Brain microvascular endothelial cell (primary cell): ENCODE results near the gene DOK1.

Experiments
- DNase-seq: peaks from one replicate; pipeline ENCODE4 v3.0.0-alpha.2; 2020
- H3K27ac ChIP-seq: fragments of 250-450 bp; sonication (Bioruptor Pico); 2 replicates; pipeline ENCODE4 v1.5.1; 2020; ENCODE audit warnings: mild to moderate bottlenecking, moderate library complexity
- H3K27me3 ChIP-seq: fragments of 250-450 bp; sonication (Bioruptor Pico); replicated peaks from 2 replicates; pipeline ENCODE4 v1.5.1; 2020; ENCODE audit warnings: mild to moderate bottlenecking
- H3K36me3 ChIP-seq: fragments of 250-450 bp; sonication (Bioruptor Pico); replicated peaks from 2 replicates; pipeline ENCODE4 v1.5.1; 2020; ENCODE audit warnings: mild to moderate bottlenecking
- H3K4me3 ChIP-seq: 2 replicates; pipeline ENCODE4 v1.5.1; 2011; ENCODE audit warnings: low read depth, mild to moderate bottlenecking, control low read depth, low read length, moderate library complexity
- in situ Hi-C: cut with HindIII; loops from 2 replicates; pipeline ENCODE4 v1.10.0; 2017; ENCODE audit warnings: low sequenced_read_pairs, low pct_ligation_motif_present
- TF ChIP-seq, protein P1 (sequence below): IDR thresholded peaks from 2 replicates; pipeline ENCODE4 v1.5.1; 2011; ENCODE audit warnings: low read depth, mild to moderate bottlenecking, moderate library complexity, low read length, control low read depth, inconsistent platforms; ENCODE audit errors: missing control alignments

DOK1 gene

DNA sequence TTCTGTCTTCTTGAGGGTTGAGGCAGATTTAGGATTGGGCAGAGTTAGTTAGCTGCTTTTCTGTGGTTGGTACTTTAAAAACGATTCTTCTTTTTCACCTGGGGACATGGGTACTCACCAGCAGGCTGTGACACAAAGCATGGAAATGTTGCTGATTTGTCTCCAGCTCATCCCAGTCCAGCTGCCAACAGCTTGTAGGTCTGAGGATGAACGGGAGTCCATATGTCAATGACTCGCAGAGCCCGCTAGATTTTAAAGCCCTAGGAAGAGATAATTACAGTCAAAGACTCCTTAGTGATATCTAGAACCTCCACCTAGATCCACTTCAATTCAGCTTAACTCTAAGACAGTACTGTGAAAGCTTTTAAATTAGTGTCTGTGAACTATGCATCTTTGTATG is 20.8 kb downstream of the DOK1 start:
- TF ChIP-seq, protein P1, sequence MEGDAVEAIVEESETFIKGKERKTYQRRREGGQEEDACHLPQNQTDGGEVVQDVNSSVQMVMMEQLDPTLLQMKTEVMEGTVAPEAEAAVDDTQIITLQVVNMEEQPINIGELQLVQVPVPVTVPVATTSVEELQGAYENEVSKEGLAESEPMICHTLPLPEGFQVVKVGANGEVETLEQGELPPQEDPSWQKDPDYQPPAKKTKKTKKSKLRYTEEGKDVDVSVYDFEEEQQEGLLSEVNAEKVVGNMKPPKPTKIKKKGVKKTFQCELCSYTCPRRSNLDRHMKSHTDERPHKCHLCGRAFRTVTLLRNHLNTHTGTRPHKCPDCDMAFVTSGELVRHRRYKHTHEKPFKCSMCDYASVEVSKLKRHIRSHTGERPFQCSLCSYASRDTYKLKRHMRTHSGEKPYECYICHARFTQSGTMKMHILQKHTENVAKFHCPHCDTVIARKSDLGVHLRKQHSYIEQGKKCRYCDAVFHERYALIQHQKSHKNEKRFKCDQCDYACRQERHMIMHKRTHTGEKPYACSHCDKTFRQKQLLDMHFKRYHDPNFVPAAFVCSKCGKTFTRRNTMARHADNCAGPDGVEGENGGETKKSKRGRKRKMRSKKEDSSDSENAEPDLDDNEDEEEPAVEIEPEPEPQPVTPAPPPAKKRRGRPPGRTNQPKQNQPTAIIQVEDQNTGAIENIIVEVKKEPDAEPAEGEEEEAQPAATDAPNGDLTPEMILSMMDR = no peak
- no peaks in the 10 kb centered on the region for H3K27me3 ChIP-seq
- no peak for DNase-seq
- H3K36me3 ChIP-seq = no peaks in the 10 kb centered on the region
- in situ Hi-C loops = no loop called here
- H3K27ac ChIP-seq = no peak overlapping the region
- no peak overlapping the region for H3K4me3 ChIP-seq

DNA sequence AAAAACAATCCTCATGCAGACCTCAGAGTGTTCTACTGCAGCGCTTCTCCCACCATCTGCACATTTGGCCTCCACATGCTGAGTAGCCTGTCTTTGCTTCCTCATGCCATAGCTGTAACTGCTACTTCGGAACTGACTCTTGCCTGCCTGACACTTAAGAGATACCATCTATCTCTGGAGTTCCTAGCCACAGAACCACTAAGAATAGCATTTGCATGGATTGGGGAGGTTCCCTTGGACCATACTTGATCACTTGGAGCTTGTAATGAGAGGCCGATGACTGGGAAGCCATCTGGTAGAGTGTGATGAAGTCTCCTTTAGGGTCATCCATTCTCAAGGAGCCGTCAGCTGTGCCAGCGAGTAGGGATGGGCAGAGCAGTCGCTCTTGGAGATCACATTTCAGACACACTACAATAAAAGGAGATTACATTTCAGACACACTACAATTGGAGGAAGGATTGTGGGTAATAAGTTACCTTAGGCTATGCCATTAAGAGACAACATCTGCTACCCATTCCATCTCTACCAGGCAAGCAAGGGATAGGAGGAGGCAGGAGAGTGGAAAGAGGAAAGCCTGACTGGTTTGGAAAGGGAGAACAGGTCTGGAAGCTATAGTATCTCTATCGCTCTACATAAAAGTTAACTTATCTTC is 21.8 kb downstream of the DOK1 start:
- Histone ChIP-seq H3K27ac (no peak overlapping the region), H3K4me3 (no peak overlapping the region), H3K36me3 (no peaks in the 10 kb centered on the region), H3K27me3 (no peaks in the 10 kb centered on the region)
- TF ChIP-seq, protein P1 = no peak
- no peak for DNase-seq
- in situ Hi-C loops = no loop called here

DNA sequence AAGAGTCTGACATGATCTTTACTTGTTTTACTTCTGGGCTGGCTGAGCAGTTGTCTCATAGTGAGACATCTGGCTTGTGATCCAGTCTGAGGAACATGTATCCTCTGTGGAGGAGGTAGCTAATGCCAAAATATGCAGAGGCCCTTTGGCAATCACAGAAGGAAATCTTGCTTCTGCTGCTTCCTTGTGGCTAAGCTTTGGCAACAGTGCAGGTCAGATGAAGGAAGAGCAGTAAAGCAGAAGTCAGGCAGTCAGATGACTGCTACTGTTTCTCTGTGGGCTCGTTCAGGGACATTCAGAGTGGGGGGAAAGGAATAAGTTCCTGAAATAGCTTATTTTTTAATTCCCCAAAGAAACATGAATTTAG is 22.3 kb downstream of the DOK1 start:
- Histone ChIP-seq H3K27me3 (no peaks in the 10 kb centered on the region), H3K27ac (no peak overlapping the region), H3K36me3 (no peaks in the 10 kb centered on the region), H3K4me3 (no peak overlapping the region)
- TF ChIP-seq, protein P1 = no peak
- in situ Hi-C loops = no loop called here
- DNase-seq = no peak

DNA sequence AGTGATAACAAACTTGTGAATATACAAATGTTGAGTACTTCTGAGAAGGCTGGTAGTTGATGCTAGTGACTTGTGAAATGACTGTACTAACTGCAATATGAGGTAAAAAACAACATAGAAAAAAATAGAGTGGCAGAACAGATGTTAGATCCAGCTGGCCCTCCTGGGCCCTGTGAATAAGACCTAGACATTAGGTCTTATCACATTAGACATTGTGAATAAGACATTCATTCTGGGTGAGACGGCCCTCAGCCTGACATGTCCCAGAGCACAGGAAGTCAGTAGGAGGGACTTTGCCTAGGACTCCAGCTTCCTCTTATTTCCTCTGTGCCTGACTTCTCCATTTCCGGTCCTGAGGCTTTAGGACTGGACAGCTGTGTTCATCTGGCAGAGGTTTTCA is 22.9 kb downstream of the DOK1 start:
- TF ChIP-seq, protein P1 = no peak
- in situ Hi-C loops = no loop called here
- no peaks in the 10 kb centered on the region for H3K27me3 ChIP-seq
- no peak overlapping the region for H3K4me3 ChIP-seq
- no peak overlapping the region for H3K27ac ChIP-seq
- no peak for DNase-seq
- H3K36me3 ChIP-seq = no peaks in the 10 kb centered on the region

DNA sequence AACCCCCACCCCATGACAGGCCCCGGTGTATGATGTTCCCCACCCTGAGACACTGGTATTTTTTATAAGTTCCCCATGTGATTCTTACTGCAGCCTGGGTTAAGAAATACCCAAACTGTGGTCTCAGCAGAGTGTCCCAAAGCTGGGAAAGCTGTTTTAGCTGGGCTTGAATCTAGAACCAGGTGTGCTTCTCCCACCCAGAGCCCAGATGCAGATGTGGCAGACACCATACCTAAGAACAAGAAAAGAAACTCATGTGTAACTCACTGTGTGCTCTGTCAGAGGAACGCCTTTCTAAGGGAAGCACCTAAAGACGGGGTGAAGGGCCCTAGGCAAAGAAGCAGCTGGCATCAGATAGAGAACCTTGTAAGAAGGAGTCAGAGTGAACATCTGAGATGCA is 23.9 kb downstream of the DOK1 start:
- no peak for DNase-seq
- H3K27ac ChIP-seq = no peak overlapping the region
- H3K27me3 ChIP-seq = no peaks in the 10 kb centered on the region
- in situ Hi-C loops = no loop called here
- no peak overlapping the region for H3K4me3 ChIP-seq
- TF ChIP-seq, protein P1 = no peak
- H3K36me3 ChIP-seq = no peaks in the 10 kb centered on the region

DNA sequence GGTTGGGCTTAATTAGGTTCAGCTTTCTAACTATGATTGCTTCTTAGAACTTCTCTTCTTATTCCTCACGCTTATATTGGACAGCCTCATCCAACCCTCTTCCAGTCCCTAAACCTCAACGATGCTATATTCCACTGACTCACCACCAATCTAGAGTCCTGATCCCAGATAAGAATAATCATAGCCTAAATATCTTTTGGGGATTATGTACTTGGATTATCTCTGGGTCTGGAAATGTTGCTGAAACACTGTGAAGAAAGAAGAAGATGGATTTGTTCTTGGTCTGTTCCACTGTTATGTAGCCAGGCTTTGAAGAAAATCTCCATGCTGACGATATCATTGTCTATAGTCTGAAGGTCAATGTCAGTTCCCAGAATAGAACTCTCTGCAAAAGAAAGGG is 26.9 kb downstream of the DOK1 start:
- Histone ChIP-seq H3K27ac (no peak overlapping the region), H3K4me3 (no peak overlapping the region), H3K36me3 (no peaks in the 10 kb centered on the region), H3K27me3 (no peaks in the 10 kb centered on the region)
- DNase-seq = no peak
- in situ Hi-C loops = no loop called here
- TF ChIP-seq, protein P1 = no peak
